ENCODE results near the gene HTD2.

HTD2 gene

DNA sequence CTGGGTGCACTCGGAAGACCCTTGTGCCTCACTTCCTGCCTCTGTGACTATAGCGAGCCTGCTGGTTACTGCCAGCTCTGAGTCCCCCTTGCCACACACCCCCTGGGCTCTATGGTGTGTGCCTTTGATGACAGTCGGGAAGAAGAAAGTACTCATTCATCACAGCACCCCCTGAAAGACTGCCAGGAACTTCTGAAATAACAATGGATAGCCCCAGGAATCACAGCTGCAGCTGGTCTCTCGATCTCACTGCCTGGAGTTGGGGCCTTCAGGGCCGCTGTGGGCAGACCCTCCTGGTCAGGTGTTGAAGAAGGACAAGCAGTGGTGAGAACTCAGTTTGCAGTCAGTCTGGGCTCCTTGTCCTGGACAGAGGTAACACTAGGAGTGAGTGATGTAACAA, 10.1 kb upstream of the HTD2 start:
- no peak for DNase-seq (ENCODE audit: low read depth)
- no peak overlapping the region for H3K4me3 ChIP-seq (ENCODE audit: low read depth, low read length)

DNA sequence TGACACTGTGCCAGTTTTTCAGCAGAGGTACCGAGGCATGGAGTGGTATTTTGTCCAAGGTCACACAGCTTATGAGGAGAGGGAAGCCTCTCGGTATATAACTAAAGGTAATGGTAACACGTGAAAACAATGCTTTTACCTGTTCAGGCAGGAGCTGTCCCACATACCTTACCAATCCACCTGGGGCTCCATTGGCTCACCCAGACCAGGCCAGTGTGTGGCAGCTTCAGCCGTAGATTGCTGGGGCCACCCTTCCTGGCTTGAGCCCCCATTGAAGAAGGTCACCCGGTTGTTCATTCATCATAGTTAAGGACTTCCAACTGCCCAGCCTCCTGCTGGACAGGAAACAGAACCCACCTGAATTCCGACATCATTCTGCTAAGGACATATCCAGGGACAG, 9.5 kb upstream of the HTD2 start:
- no peak for DNase-seq (ENCODE audit: low read depth)
- no peak overlapping the region for H3K4me3 ChIP-seq (ENCODE audit: low read depth, low read length)
- TF ChIP-seq, protein P1, sequence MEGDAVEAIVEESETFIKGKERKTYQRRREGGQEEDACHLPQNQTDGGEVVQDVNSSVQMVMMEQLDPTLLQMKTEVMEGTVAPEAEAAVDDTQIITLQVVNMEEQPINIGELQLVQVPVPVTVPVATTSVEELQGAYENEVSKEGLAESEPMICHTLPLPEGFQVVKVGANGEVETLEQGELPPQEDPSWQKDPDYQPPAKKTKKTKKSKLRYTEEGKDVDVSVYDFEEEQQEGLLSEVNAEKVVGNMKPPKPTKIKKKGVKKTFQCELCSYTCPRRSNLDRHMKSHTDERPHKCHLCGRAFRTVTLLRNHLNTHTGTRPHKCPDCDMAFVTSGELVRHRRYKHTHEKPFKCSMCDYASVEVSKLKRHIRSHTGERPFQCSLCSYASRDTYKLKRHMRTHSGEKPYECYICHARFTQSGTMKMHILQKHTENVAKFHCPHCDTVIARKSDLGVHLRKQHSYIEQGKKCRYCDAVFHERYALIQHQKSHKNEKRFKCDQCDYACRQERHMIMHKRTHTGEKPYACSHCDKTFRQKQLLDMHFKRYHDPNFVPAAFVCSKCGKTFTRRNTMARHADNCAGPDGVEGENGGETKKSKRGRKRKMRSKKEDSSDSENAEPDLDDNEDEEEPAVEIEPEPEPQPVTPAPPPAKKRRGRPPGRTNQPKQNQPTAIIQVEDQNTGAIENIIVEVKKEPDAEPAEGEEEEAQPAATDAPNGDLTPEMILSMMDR (conservative IDR thresholded peaks at IDR 0.05; ENCODE audit: low read depth, low read length): no peak

More for the DNA sequence above, 10.1 kb upstream of the HTD2 start:
- TF ChIP-seq, protein P1 (conservative IDR thresholded peaks at IDR 0.05; ENCODE audit: low read depth, low read length): no peak

DNA sequence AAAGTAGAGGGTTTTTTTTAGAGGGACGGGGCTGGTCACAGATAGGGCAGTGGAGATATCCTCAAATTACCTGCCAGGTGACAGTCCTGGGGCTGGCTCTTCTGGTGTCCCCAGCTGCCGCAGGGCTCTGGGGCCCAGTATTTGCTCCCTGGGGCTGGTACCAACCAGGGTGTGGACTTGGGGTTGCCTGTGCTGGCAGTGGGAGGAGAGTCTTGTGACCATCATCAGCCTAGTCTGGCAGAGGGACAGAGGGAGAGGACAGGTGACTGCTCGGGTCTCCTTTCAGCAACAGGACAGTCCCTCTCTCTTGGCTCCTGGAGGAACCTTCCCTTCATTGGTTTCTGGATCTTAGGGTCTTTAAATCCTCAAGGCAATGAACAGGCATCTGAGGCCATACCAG, 8.1 kb upstream of the HTD2 start:
- no peak for DNase-seq (ENCODE audit: low read depth)
- no peak overlapping the region for H3K4me3 ChIP-seq (ENCODE audit: low read depth, low read length)
- TF ChIP-seq, protein P1 (conservative IDR thresholded peaks at IDR 0.05; ENCODE audit: low read depth, low read length): no peak

DNA sequence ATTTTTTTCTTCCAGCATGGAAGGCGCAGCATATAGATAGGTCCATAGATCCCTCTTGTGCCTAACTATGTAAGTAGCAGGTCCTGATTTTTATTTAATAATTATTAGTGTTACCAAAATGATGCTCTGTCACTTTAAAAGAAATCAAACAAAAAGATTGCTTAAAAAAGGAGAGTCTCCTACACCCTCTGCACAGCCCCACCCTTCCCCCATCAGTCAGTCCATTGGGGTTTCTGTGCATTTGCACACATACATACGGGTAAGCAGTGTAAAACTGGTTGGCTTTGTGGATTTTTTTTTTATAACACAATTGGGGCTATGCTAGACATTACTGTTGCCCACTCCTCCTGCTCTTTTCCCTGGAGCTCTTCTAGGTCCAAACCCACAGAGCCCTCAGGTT, 7.2 kb upstream of the HTD2 start:
- TF ChIP-seq, protein P1 (conservative IDR thresholded peaks at IDR 0.05; ENCODE audit: low read depth, low read length): no peak
- no peak overlapping the region for H3K4me3 ChIP-seq (ENCODE audit: low read depth, low read length)
- DNase-seq (ENCODE audit: low read depth): no peak

DNA sequence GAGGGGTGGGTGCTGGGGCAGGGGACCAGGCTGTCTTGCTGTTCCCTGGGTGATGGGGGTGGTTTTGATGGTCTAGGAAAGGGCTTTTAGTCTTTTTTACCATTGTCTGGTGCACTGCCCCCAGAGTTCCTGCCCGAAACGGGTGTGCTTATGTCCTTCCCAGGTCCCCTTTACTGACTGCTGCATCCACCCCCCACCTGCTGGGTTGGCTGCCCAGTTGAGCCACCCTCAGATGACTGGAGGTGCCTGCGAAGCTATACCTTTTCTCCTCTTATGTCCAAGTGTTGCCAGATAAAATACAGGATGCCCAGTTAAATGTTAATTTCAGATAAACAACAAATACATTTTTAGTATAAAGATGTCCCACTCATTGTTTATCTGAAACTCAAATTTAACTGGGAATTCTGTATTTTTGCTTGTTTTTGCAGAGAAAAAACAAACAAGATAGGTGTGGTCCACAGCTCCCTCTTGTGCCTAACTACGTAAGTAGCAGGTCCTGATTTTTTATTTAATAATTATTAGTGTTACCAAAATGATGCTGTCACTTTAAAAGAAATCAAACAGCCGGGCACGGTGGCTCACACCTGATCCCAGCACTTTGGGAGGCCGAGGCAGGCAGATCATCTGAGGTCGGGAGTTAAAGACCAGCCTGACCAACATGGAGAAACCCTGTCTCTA, 6.3 kb upstream of the HTD2 start:
- H3K4me3 ChIP-seq (ENCODE audit: low read depth, low read length): no peak overlapping the region
- peak; percentile 85 for DNase-seq (ENCODE audit: low read depth)
- TF ChIP-seq, protein P1 (conservative IDR thresholded peaks at IDR 0.05; ENCODE audit: low read depth, low read length): peak; percentile 67

DNA sequence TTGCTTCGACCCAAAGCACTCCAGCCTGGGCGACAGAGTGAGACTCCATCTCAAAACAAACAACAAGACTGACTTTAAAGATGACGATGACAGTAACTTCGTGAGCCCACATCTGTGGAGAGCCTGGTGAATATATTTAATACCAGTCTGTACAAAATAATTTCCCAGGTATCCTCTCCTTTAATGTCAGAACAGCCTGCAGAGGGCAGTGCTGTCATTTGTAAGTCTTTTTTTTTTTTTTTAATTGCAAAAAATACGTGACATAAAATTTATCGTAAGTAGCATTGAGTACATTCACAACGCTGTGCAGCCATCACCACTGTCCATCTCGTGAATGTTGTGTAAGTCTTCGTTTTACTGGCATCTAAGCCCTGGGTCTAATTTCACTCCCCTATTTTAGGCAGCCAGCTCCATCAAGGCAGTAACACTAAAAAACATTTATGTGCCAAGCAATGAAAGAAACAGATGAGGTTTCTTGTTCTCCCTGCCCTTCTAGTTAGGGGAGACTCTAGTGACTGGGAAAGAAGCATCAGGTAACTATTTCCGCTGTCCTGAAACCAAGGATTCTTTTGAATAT, 1.4 kb downstream of the HTD2 start:
- peak overlapping the region; percentile 64 for H3K4me3 ChIP-seq (ENCODE audit: low read depth, low read length)
- peak; percentile 87 for DNase-seq (ENCODE audit: low read depth)
- TF ChIP-seq, protein P1 (conservative IDR thresholded peaks at IDR 0.05; ENCODE audit: low read depth, low read length): peak; percentile 57

DNA sequence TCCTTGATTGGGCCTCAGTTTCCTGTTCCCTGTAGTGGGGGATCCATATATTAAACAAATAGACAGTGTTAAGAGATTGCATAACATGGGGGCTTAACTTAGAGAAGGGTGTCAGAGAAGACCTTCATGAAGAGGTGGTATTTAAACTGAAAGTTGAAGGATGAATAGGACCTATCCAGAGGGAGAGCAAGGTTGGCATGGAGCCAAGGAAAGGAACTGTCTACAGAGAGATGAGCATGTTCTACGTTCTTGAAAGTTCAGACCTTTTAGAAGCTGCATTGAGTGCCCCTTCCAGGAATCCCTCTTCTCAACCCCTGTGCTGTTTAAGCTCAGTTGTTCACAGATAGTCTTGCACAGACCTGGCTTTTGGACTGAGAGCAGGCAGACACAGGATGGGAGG, 2.4 kb downstream of the HTD2 start:
- no peak overlapping the region for H3K4me3 ChIP-seq (ENCODE audit: low read depth, low read length)
- peak; percentile 44 for DNase-seq (ENCODE audit: low read depth)
- TF ChIP-seq, protein P1 (conservative IDR thresholded peaks at IDR 0.05; ENCODE audit: low read depth, low read length): no peak
